Nephron (organoid): ENCODE data around the gene PIP4P1.

Experiments
- H3K27ac Mint-ChIP-seq, 3 experiments: 2 replicates each; pipeline ENCODE4 v1.8.0; 2020; ENCODE audit warnings: mixed read lengths in 3 of 3, mild to moderate bottlenecking in 2 of 3, moderate library complexity in 1 of 3
- H3K27me3 Mint-ChIP-seq: 2 replicates; pipeline ENCODE4 v1.8.0; 2021; ENCODE audit warnings: low read depth, mild to moderate bottlenecking, moderate library complexity, mixed read lengths
- H3K36me3 Mint-ChIP-seq: 2 replicates; pipeline ENCODE4 v1.8.0; 2020; ENCODE audit warnings: low read depth, mixed read lengths
- H3K4me1 Mint-ChIP-seq: 2 replicates; pipeline ENCODE4 v1.8.0; 2020; ENCODE audit warnings: mixed read lengths
- H3K4me3 Mint-ChIP-seq, 3 experiments: 2 replicates each; pipeline ENCODE4 v1.8.0; 2020; ENCODE audit warnings: mild to moderate bottlenecking in 3 of 3, mixed read lengths in 3 of 3, moderate library complexity in 2 of 3
- H3K9me3 Mint-ChIP-seq: 2 replicates; pipeline ENCODE4 v1.8.0; 2020; ENCODE audit warnings: mixed read lengths
- CTCF ChIP-seq, 3 experiments: fragments of 200-600 bp; sonication (generic); IDR thresholded peaks; one replicate each; pipeline ENCODE4 v1.5.0; 2021; ENCODE audit warnings: antibody characterized with exemption in 3 of 3; ENCODE audit not compliant: unreplicated experiment in 3 of 3

PIP4P1 gene

GRCh38 chr14:20416223-20416622 lies 45.0 kb downstream of the PIP4P1 start:
- Mint-ChIP-seq H3K36me3 (no peaks in the 10 kb centered on the region), H3K4me1 (peaks cover 11% of the 10 kb centered on the region), H3K9me3 (no peaks in the 10 kb centered on the region), H3K27me3 (peaks cover 6% of the 10 kb centered on the region), H3K4me3 (no peak overlapping the region), H3K27ac (no peak overlapping the region)
- TF ChIP-seq CTCF (IDR thresholded peaks at IDR 0.05; ENCODE audit: unreplicated experiment in 3 of 3), result no peak

- H3K27me3 Mint-ChIP-seq, result peaks cover 6% of the 10 kb centered on the region
- H3K9me3 Mint-ChIP-seq, result no peaks in the 10 kb centered on the region
- H3K36me3 Mint-ChIP-seq, result no peaks in the 10 kb centered on the region
- H3K4me3 Mint-ChIP-seq, result peak overlapping the region in 2 of 3 experiments; percentile 3 to 9
- peaks cover 11% of the 10 kb centered on the region for H3K4me1 Mint-ChIP-seq
- TF ChIP-seq CTCF (IDR thresholded peaks at IDR 0.05; ENCODE audit: unreplicated experiment in 3 of 3), result peak; percentile 39 to 56 (median 51)
- H3K27ac Mint-ChIP-seq, result no peak overlapping the region
These were observed 45.4 kb downstream of the PIP4P1 start for GRCh38 chr14:20415782-20416206.

- TF ChIP-seq CTCF (IDR thresholded peaks at IDR 0.05; ENCODE audit: unreplicated experiment in 3 of 3), result no peak
- Mint-ChIP-seq H3K9me3 (no peaks in the 10 kb centered on the region), H3K4me1 (peaks cover 17% of the 10 kb centered on the region), H3K36me3 (no peaks in the 10 kb centered on the region), H3K27ac (peak overlapping the region; percentile 82 to 96 (median 86)), H3K27me3 (peaks cover 2% of the 10 kb centered on the region), H3K4me3 (peak overlapping the region; percentile 86 to 94 (median 93))
These were observed 47.5 kb downstream of the PIP4P1 start for GRCh38 chr14:20413744-20414082.

GRCh38 chr14:20412876-20413743 lies 48.1 kb downstream of the PIP4P1 start, which contains the start of gene TEP1:
TSS of gene TEP1 (minus strand) at chr14:20413501. CDS start at chr14:20408439, 5,062 bp downstream.
- no peaks in the 10 kb centered on the region for H3K27me3 Mint-ChIP-seq
- no peaks in the 10 kb centered on the region for H3K9me3 Mint-ChIP-seq
- H3K4me1 Mint-ChIP-seq, result peaks cover 17% of the 10 kb centered on the region
- no peak for TF ChIP-seq CTCF (IDR thresholded peaks at IDR 0.05; ENCODE audit: unreplicated experiment in 3 of 3)
- H3K27ac Mint-ChIP-seq, result peak within 1 kb of the TSS; percentile 82 to 96 (median 86)
- H3K4me3 Mint-ChIP-seq, result peak within 1 kb of the TSS; percentile 86 to 94 (median 93)
- no peaks in the 10 kb centered on the region for H3K36me3 Mint-ChIP-seq

- peak overlapping the region; percentile 86 to 94 (median 93) for H3K4me3 Mint-ChIP-seq
- H3K9me3 Mint-ChIP-seq, result no peaks in the 10 kb centered on the region
- H3K27ac Mint-ChIP-seq, result peak overlapping the region; percentile 82 to 96 (median 86)
- peaks cover 3% of the 10 kb centered on the region for H3K36me3 Mint-ChIP-seq
- no peaks in the 10 kb centered on the region for H3K27me3 Mint-ChIP-seq
- TF ChIP-seq CTCF (IDR thresholded peaks at IDR 0.05; ENCODE audit: unreplicated experiment in 3 of 3), result no peak
- peaks cover 17% of the 10 kb centered on the region for H3K4me1 Mint-ChIP-seq
These were observed 48.8 kb downstream of the PIP4P1 start for GRCh38 chr14:20412411-20412810.
